Fibroblast of peridontal ligament (primary cell): ENCODE results near the gene SMARCA2.

Experiments
- DNase-seq: peaks from one replicate; pipeline ENCODE4 v3.0.0-alpha.2; 2010; ENCODE audit errors: extremely low read depth

Gene SMARCA2

DNA sequence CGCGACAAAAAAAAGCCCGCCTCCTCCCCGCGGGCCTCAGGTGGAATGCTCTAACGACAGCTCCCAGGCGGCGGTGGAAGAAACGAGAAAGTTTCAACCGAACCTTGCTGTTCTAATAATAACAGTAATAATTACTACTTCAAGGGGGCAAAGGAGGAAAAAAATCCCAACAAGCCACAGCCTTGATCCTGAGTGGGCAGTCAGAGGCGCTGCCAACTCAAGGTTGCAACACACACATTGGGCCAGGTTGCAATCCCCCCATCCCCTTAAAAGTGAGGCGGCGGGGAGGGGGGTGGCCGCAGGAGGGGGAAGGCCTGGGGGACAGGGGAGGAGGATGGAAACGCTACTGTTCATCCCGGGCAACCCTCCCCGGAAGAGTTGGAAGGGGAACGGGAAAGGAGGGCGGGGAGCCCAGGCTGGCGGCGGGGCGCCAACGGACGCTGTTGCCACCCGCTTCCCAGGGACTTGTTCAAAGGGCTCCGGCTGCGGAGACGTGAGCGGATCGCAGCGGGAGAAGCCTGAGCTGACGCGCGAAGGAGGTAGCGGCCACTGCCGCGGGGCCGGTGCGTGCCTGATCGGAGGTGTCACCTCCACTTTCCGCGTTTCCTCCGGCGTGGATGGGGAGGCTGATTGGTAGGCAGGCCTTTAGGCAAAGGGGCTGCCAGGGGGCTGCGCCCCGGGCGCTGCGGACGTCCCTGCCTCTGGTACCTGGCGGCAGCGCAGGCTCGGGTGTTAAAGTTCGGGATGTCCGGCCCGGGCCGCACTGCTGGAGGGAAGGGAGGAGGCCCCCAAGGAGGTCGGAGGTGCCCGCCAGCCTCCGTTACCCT is 647 bp downstream of the SMARCA2 start:
- DNase-seq: peak; percentile 23

DNA sequence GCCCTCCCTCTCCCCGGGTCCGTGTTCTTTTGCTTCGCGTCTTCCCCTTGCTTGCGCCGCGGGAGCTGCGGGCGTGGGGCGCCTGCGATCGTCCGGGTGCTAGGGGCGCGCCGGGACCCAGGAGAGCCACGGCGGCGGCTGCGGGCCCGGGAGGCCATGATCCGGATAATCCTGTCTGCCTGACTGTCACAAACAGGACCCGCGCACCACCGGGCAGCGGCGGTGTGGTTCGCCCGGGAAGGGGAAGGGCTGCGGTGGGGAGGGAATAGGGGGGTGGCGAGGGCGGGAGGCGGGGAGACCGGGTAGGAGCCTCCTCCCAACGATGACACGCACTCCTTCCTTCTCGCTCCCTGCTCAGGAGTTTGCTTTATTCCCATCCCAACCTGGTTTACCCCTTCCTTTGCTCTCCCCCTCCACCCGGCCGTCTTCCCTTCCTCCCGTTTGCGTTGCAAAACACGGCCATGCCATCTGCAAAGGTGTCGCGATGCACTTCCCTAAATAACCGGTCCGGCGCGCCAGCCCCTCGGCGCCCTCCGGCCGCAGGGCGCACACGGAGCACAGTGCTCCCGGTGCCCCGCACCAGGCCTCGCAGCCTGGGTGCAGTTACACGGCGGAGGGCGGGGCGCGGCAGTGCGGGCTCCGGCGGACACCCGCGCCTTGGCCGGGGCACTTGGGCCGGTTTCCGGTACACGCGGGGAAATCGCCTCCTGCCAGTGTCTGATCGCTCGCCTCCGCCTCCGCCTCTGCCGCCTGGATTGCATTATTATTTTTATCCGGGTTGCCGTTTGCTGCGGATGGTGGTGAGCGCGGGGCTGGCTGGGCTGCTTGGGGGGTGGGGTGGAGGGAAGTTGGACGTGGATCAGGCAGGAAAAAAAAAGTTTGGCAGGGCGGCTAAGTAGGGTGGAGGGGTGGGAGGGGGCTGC is 1.5 kb downstream of the SMARCA2 start:
- peak; percentile 65 for DNase-seq

DNA sequence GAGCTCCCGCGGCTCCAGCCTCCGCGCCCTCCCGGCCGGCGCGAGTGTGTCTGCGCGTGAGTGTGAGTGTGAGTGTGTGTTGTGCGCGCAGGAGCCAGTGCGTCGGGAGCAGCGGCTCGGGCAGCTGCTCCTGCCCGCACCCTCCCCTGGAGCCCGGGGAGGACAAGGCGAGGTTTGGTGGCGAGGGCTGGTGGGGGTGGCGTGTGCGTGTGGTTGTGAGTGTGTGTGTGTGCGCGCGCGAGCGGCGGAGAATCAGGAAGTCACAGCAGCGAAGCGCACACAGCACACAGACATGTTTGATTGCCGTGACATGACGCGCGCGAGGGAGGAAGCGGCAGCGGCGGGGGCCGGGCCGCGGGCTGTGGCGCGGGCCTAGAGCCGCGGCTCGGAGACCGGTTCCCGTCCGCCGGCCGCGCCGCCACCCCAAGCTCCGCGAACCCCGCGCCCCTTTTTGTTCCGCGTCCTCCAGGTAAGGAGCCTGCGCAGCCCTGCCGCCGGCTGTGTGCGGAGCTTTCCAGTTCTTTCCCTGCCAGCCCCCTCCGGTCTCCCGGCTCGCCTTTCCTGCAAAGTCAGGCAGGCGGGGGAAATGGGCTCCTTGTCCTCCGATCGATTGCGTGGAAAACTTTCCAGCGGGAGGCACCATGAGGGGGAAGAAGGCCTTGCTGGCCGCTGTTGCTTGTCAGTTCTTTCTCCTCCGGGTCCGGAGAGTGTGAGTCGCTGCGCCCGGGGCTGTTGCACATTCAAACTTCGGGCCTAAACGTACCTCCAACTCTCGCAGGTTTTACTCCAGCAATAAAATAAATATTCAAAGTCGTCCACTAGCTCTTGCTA is 2.4 kb downstream of the SMARCA2 start:
- peak; percentile 74 for DNase-seq

DNA sequence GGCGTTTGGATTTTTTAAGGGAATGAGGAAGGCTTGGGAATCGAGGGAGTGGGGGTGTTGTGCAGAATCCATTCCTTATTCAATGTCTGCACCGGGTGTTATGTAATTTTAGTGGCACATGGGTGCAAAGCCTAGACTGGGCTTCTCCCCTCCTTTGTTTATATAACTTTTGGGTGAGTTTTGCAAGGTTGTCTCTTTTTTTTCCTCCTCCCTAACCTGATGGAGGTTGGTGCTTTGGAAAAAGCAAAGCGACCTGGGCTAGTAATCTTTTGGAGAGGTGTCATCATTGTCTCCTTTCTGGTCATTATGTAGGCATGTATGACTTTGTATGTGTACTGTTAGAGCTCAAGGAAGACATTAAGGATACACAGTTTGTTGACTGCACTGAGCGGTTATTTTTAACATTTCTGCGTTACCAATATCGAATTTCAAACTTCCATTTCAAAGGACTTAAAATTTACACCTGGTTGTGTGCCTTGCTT is 3.1 kb downstream of the SMARCA2 start:
- DNase-seq: no peak

DNA sequence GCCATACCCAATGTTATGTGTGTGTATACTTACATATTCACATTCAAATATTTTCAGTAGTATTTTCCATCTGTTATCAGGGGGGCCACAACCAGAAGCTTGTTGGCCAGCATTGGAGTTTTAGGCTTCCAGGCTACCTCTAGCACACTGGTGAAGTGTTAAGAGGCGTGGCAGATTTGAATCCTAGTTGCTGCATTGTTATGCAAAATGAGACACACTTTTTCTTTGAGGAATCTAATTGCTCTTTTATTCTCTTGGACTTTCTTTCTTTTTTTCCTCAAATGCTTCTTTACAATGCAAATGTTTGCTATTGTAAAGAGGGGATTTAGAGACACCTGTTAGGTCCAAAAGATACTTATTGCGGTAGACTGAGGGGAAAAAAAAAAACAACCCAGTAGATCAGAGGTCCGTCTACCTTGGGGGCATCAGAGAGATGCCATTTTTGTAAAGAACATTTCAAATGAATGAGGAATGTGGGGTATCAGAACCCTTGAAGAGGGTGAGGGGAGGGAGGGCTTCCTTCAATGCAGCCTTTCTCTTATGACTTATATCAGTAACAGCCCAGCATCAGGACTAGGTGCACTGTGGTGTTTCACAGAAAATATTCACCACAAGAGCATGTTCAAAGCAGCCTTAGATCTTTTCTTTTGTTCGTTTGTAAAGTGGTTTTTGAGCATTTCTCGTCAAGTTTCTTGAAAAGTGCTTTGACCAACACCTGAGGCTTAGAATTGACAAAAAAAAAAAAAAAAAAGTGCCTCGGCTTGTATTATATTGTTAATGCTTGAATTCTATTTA is 3.8 kb downstream of the SMARCA2 start:
- DNase-seq: peak; percentile 5

DNA sequence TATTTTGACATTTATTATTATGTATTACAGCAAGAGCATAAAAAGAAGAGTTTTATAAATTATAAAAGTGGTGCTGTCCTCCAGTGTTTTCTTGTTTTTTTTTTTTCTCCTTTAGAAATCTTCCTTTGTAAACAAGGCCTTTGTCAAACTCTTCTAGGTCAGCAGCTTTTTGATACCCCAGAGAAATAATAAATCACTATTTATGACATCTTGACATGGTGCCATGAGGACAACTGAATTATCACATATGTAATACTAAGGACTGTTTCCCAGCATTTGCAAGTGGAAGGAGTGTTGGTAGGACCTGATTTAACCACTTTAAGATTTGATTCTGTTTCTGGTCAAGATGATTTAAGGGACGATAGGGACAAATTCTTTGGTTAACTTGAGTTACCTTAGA is 4.6 kb downstream of the SMARCA2 start:
- DNase-seq: no peak

DNA sequence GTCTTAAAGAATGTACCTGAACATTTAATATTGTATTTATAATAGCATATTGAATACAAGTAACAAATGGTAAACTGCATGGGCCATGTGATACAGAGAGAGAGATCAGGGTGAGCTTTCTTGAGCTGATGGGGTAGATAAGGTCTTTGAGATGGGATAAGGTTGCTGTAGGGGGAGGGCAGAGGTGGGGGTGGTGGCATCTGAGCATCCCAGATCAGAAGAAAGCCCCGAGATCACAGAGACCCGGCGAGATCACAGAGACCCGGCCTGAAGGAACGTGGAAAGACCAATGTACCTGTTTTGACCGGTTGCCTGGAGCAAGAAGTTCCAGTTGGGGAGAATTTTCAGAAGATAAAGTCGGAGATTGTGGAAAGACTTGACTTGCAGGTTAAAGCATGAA is 6.6 kb downstream of the SMARCA2 start:
- no peak for DNase-seq

DNA sequence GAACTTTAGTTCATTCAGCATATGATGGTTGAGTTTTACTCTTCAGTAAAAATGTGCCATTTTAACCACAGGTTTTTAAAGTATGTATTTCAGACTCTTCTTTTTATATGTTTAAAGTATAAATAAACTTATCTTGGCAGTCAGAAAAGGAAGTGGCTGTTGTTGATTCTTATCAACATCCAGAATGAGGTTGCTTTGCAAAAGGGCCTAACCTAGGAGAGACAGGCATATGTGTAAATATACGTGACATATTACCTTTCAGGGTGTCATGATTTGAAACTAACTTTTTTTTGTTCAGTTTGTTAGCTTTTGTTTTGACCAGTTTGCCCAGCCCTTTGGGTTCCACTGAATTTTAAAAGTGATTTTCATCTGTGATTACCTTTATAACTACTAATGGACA is 7.4 kb downstream of the SMARCA2 start:
- DNase-seq: no peak

DNA sequence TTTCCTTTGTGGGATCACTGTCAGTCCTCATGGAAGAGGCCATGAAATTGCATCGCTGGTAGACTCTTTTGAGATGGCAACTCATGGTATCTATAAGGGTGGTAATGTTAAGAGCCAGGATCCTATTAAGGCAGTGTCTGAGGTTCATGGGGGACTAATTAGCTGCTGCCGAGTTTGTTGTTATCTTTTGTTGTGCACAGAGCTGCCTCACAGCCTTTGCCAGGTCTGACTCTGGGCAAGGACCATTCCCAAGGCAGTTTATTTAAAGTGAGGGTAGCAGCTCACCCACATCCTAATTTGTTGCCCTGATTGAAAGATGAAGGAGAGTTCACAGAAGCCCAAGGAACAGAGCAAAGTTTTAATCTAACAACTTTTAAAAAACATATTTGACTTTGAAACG is 7.9 kb downstream of the SMARCA2 start:
- DNase-seq: no peak

DNA sequence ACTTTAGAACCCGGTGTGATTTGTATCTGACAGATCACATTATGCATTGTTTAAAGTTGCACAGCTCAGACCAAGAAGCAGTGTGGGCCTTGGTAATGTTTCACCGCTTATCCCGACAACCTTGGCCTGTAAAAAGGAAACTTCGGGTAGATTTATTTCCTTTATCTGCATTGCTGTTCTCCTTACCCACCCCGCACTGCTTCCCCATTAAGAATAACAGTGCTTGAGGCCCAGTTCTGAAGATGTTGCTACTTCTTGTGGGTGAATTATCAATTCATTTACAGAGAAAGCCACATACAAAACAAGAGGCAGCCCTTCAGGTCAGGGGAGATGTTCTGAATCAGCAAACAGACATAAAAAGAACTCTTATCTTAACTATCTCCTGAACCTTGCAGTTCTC is 8.4 kb downstream of the SMARCA2 start:
- no peak for DNase-seq

DNA sequence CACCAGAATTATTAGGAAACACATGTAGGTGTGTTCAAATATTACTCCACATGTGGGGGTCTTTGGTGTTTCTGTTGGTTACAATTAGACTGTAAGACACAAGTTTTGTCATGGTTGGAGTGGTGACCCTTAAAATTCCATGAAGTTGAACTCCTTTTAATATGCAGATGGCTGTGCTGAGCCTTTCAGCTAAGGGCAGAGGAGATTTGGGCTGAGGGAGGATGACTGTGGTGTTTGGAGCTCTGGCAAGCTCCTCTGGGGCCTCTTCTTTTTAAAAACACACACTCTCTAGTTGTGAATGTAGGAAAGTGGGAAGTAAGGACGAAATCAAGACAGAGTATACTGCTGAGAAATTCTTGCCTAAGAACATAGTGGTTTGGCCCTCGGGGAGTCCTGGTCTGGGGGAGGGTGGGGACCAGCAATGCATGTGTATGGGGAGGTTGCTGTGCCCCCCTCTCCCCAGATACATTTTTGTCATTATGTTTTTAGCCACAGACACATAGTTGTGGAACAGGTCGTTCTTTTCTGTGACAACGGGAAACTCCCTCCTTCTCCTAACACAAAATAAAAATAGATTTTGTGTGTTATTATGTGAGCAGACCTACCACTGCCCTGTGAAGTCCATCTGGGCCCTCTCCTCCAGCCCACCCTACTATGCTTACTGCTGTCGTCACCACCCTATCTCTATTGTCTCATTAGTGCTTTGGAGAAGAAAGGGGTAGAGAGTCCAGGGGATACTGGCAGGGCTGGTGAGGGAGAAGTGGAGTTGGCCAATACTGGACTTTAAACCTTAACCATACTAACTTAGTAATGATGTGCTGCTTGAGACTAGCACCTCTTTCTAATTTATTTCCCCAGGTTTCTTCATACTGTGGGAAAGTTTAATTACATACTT is 10.0 kb downstream of the SMARCA2 start:
- peak; percentile 26 for DNase-seq

DNA sequence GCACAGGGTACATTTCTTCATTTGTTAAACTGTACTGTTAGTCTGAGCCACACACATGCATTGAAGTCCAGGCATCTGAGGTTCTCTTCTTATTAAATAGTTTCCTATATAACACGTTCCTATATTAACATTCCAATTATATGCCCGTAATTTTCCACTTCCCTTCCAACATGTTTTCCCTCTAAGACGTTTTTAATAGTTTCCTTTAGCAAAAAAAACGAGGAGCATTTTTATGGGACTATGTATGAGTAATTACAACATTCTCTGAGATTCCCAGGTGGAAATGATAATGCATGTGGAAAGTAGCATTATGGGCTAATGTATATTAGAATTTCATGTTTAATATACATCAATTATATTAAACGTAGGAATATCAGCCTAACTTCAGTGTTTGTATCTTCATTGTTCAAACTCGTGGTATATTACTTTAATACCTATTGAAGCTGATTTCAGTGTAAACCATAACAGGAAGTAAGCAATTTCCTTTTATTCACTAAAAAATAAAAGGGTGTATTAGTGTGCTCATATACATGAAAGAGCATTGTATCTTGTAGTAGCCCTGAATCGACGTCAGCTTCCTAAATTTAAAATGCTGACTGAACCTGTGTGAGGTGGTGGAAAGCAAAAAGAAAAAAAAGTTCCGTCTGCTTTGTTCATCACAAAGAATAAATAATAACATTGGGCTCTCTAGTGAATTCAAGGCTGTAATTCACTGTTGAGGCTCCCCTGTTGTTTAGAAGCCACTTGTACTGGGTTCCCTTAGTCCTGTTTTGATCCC is 11.3 kb downstream of the SMARCA2 start:
- DNase-seq: no peak

DNA sequence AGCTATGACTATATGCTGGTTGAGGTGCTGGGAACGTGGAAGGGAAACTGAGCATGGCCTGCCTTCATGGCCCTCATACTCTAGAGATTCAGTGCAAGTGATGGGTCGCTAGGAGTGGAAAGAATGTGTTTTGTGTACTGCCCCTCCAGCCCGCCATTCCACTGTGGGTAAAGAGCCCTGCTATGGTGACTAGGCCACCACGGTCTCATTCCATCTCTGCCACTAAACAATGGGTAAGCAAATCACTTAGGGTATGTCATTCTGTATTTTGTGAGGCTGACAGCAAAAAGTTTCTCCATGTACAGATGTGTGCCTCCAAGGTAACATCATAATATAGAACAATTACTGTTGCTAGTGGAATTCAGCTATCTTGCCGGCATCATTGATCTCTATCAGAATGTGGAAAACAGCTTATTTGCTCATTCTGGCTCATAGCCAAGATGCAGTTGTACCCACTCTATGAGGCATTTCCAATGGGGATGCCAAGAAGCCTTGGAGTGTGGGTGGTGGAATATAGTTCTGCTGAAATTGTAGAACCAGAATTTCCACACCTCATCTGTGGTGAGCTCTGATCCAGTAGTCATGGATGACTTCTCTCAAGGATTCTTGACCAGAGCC is 12.5 kb downstream of the SMARCA2 start:
- peak; percentile 5 for DNase-seq

DNA sequence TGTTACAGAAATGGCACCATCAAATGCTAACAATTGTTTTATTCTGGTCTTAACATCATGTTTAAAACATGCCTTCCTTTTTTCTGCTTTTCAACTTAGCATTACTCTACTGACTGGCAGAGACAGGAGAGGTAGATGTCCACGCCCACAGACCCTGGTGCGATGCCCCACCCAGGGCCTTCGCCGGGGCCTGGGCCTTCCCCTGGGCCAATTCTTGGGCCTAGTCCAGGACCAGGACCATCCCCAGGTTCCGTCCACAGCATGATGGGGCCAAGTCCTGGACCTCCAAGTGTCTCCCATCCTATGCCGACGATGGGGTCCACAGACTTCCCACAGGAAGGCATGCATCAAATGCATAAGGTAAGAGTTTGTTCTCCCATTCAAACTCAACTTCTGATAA is 13.7 kb downstream of the SMARCA2 start:
- DNase-seq: no peak

DNA sequence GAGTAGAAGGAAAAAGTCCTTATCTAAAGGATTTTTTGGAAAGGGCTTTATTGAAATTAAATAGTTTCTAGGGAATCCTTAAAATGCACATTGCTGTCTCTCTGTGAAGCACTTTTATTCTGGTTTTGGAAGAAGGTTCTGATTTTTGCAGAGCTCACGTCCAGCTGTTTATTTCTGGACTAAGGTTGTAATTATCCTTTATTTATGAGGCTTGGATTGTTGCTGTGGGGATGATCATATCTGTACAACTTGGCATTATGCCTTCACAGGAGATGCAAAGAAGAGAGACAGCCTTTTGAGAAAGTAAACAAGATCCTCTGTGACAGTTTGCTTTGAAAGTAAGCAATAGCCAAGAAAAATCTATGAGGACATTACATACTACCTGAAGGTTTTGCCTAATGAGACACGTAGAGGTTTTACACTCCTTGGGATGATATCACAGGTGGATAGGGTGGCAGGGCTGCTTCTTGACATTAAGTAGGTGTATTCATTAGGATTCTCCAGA is 14.6 kb downstream of the SMARCA2 start:
- DNase-seq: no peak

DNA sequence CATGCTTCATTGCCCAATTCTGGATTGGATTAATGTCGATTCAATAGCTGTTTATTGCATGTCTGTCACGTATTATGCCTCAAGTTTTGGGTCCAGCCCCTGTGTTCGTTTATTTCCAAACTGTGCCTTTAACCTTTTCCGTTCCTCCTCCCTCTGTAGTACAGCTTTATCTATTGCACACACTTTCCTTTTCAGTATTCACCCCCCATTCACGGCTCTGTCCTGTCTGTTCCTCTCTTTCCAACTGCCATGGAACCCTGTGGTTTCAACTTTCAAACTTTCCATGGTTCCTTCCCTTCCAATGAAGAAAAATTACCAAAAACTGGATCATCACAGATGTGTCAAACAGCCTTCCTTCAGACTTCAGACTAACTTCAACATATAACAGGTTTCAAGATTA is 17.1 kb downstream of the SMARCA2 start:
- DNase-seq: no peak

DNA sequence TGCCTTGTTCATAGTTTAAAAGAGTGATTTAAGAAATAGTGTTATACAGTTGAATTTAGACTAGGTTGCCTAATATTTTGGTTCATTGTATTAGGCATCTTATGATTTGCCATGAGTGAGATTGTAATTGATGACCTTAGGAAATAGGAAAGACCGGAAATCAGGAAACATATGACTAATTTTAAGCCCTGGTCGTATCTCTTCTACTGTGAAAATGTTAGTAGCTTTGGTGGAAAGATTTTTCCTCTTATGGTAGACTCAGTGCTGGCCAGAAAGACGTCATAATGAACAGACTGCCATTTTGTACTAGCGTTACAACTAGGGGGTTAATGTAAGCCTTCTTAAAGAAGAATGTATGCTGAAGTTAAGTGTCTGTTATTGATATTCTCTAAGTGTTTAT is 21.7 kb downstream of the SMARCA2 start:
- DNase-seq: no peak
